GM12878 (cell line): Measurements from ENCODE around the gene HADH. TPM values are rescaled to one million over a fixed set of nuclear protein-coding genes. Genes with fewer than 3 reads are reported as not detected.

ENCODE experiments used
- ATAC-seq: fragments of 200-7000 bp; cut with Tn5 transposase; 3 replicates; pipeline ENCODE4 v1.9.1; 2020; ENCODE audit warnings: mild to moderate bottlenecking, moderate library complexity
- BruUV-seq: library from RNA; stranded (reverse); fragments of 400-500 nt; replicated peaks from 2 replicates; lab custom pipeline; 2021; lab: Mats Ljungman, UMichigan
- CTCF ChIA-PET: fragments of 300-600 bp; sonication (Branson Sonifier 250); formaldehyde crosslinking; extraction: SDS; loops from one replicate; lab custom pipeline; 2021; ENCODE audit warnings: inconsistent platforms; lab: Yijun Ruan, JAX
- POLR2A ChIA-PET: fragments of 350-600 bp; formaldehyde crosslinking; extraction: SDS; loops from one replicate; lab custom pipeline; 2021; ENCODE audit warnings: inconsistent platforms; lab: Charles Lee
- RAD21 ChIA-PET: fragments of 300-600 bp; sonication (Branson Sonifier 250); formaldehyde crosslinking; loops from one replicate; lab custom pipeline; 2023; ENCODE audit warnings: antibody characterized with exemption; ENCODE audit not compliant: unreplicated experiment; lab: Charles Lee
- SMC1A ChIA-PET: fragments of 300-600 bp; sonication (Branson Sonifier 250); formaldehyde crosslinking; loops from one replicate; lab custom pipeline; 2023; ENCODE audit not compliant: unreplicated experiment, uncharacterized antibody; lab: Charles Lee
- DNase-seq: peaks from one replicate; pipeline ENCODE4 v3.0.0-alpha.2; 2011; ENCODE audit warnings: low read depth, low spot score
- FAIRE-seq: peaks from 3 replicates; lab custom pipeline; 2011; peaks lifted over from hg19 to GRCh38; lab: Jason Lieb, UNC
- H2AFZ ChIP-seq: 2 replicates; pipeline ENCODE4 v1.6.0; 2011; ENCODE audit warnings: low read depth, low read length, control low read depth; ENCODE audit not compliant: control insufficient read depth
- H3K27ac ChIP-seq: 2 replicates; pipeline ENCODE4 v1.5.1; 2011; ENCODE audit warnings: control low read depth; ENCODE audit not compliant: control insufficient read depth, insufficient read depth
- H3K27me3 ChIP-seq, 2 experiments: replicated peaks in 1 of 2; 2 replicates each; pipeline versions ENCODE4 v1.6.0 to v1.6.1; 2011; ENCODE audit warnings: low read length in 1 of 2; ENCODE audit not compliant: control insufficient read depth in 2 of 2, insufficient read depth in 2 of 2
- H3K36me3 ChIP-seq, 2 experiments: 2 replicates each; pipeline ENCODE4 v1.5.1; 2011; ENCODE audit warnings: low read length in 1 of 2; ENCODE audit not compliant: control insufficient read depth in 2 of 2, insufficient read depth in 2 of 2
- H3K4me1 ChIP-seq: 2 replicates; pipeline ENCODE4 v1.6.1; 2011; ENCODE audit warnings: mild to moderate bottlenecking, low read length, moderate library complexity, mixed read lengths; ENCODE audit not compliant: control insufficient read depth, insufficient read depth
- H3K4me2 ChIP-seq: 2 replicates; pipeline ENCODE4 v1.6.0; 2011; ENCODE audit warnings: control low read depth; ENCODE audit not compliant: control insufficient read depth, insufficient read depth
- H3K4me3 ChIP-seq: fragments of 200-600 bp; sonication (generic); 2 replicates; pipeline ENCODE4 v1.5.1; 2016
- H3K79me2 ChIP-seq: 2 replicates; pipeline ENCODE4 v1.6.0; 2011; ENCODE audit warnings: low read length; ENCODE audit not compliant: control insufficient read depth, insufficient read depth
- H3K9ac ChIP-seq: 2 replicates; pipeline ENCODE4 v1.8.0; 2011; ENCODE audit warnings: low read length, control low read depth, mixed read lengths; ENCODE audit not compliant: control insufficient read depth, insufficient read depth
- H3K9me3 ChIP-seq: replicated peaks from 3 replicates; pipeline ENCODE4 v1.5.1; 2011; ENCODE audit warnings: mild to moderate bottlenecking, low read length; ENCODE audit not compliant: control insufficient read depth, insufficient read depth
- H4K20me1 ChIP-seq: 2 replicates; pipeline ENCODE4 v1.6.0; 2011; ENCODE audit not compliant: control insufficient read depth, insufficient read depth
- BCL11A ChIP-seq: IDR thresholded peaks from 2 replicates; pipeline ENCODE4 v1.6.1; 2011; ENCODE audit warnings: low read depth, low read length
- BMI1 ChIP-seq: fragments of 450-650 bp; IDR thresholded peaks from 2 replicates; pipeline ENCODE4 v1.6.1; 2016; ENCODE audit warnings: mild to moderate bottlenecking, moderate library complexity, borderline replicate concordance
- CBX3 ChIP-seq: fragments of 200-600 bp; sonication (generic); IDR thresholded peaks from 2 replicates; pipeline ENCODE4 v1.6.1; 2016; ENCODE audit warnings: low read depth, borderline replicate concordance
- CHD1 ChIP-seq: IDR thresholded peaks from 2 replicates; pipeline ENCODE4 v1.6.1; 2012; ENCODE audit warnings: low read depth, low read length, improper control_type of control experiment
- EED ChIP-seq: sonication (generic); IDR thresholded peaks from 2 replicates; pipeline ENCODE4 v1.6.1; 2016; ENCODE audit warnings: antibody characterized with exemption, low read depth
- ETV6 ChIP-seq, 2 experiments: fragments of 450-650 bp in 1 of 2; IDR thresholded peaks in 1 of 2; conservative IDR thresholded peaks in 1 of 2; 2 replicates each; pipeline ENCODE4 v1.6.1; 2014; ENCODE audit warnings: antibody characterized with exemption in 1 of 2, borderline replicate concordance in 1 of 2, low read depth in 1 of 2, mild to moderate bottlenecking in 1 of 2, moderate library complexity in 1 of 2
- KAT2A ChIP-seq: conservative IDR thresholded peaks from 2 replicates; pipeline ENCODE4 v1.6.1; 2011; ENCODE audit warnings: low read depth, low read length; ENCODE audit not compliant: control insufficient read depth
- POU2F2 ChIP-seq: IDR thresholded peaks from 3 replicates; pipeline ENCODE4 v1.6.1; 2011; ENCODE audit warnings: low read depth, mild to moderate bottlenecking, low read length, borderline replicate concordance
- SIN3A ChIP-seq: IDR thresholded peaks from 2 replicates; pipeline ENCODE4 v1.6.1; 2012; ENCODE audit warnings: low read depth, low read length, improper control_type of control experiment
- SUZ12 ChIP-seq: fragments of 200-600 bp; sonication (generic); IDR thresholded peaks from one replicate; pipeline ENCODE4 v1.6.1; 2018; ENCODE audit warnings: antibody characterized with exemption, mild to moderate bottlenecking; ENCODE audit not compliant: unreplicated experiment
- ZNF217 ChIP-seq: fragments of 450-650 bp; IDR thresholded peaks from 2 replicates; pipeline ENCODE4 v1.6.1; 2017; ENCODE audit warnings: antibody characterized with exemption, mild to moderate bottlenecking
- ZNF24 ChIP-seq: fragments of 450-650 bp; IDR thresholded peaks from 2 replicates; pipeline ENCODE4 v1.6.1; 2017; ENCODE audit warnings: antibody characterized with exemption, mild to moderate bottlenecking
- ZNF384 ChIP-seq: IDR thresholded peaks from 2 replicates; pipeline ENCODE4 v1.6.1; 2012; ENCODE audit warnings: low read depth, mild to moderate bottlenecking, low read length, improper control_type of control experiment, borderline replicate concordance
- WGBS: methylation state at CpG from one replicate; pipeline ENCODE4 v1.1.6; 2016; ENCODE audit warnings: low lambda C conversion rate; ENCODE audit not compliant: insufficient replicate concordance, insufficient coverage; ENCODE audit errors: missing lambda C conversion rate; 5-methylcytosine and 5-hydroxymethylcytosine counted together
- in situ Hi-C: fragments of 300-500 bp; cut with MboI; formaldehyde crosslinking; loops from 9 replicates; pipeline ENCODE4 v1.14.3; 2018; ENCODE audit warnings: mixed read lengths
- intact Hi-C: fragments of 100-400 bp; cut with micrococcal nuclease; formaldehyde crosslinking; loops from one replicate; pipeline ENCODE4 v1.14.2; 2022; ENCODE audit not compliant: unreplicated experiment
- polyA plus RNA-seq, 11 experiments: library from polyadenylated mRNA; depleted of rRNA in 4 of 11; unstranded in 6 of 11; stranded (reverse) in 5 of 11; fragments of >200 nt; fragmentation: Nextera tagmentation in 4 of 11; fragmentation: Illumina TruSeq in 1 of 11; extraction: Ambion mirVana in 4 of 11; extraction: Trizol in 1 of 11; gene quantifications; 1 replicate in 1 of 11; 2 replicates in 10 of 11; pipeline versions ENCODE4 v1.2.1 to v1.2.3, GENCODE V29; 2011 to 2016; ENCODE audit warnings: inconsistent platforms in 2 of 11, missing spikeins in 2 of 11, low read depth in 1 of 11
- total RNA-seq, 4 experiments: library from RNA; depleted of rRNA in 3 of 4; stranded (reverse); fragments of >200 nt in 3 of 4; fragmentation: Illumina TruSeq in 1 of 4; extraction: Trizol in 1 of 4; gene quantifications; 2 replicates each; pipeline versions ENCODE4 v1.2.1 to v1.2.3, GENCODE V29; 2013 to 2021
- TF ChIP-seq, protein P1 (sequence below): fragments of 150-350 bp; IDR thresholded peaks from 2 replicates; pipeline ENCODE4 v1.6.1; 2014; ENCODE audit warnings: mild to moderate bottlenecking, low read depth, low read length

The HADH gene
- total and polyA plus RNA-seq, 10 of the 15 experiments (the other 5 are each of a cell fraction or from before 2014, with no cell fraction given): 20.3 to 97.9 (median 76.6) TPM

- H2AFZ ChIP-seq: no peak overlapping the region
- no peaks in the 10 kb centered on the region for H3K9me3 ChIP-seq
- H3K4me2 ChIP-seq: no peak overlapping the region
- H3K9ac ChIP-seq: no peak overlapping the region
- H3K79me2 ChIP-seq: no peaks in the 10 kb centered on the region
- in situ Hi-C loops: no loop called here
- WGBS: 85% methylated on average over 7 of the region's 7 CpGs
- ChIA-PET CTCF (interaction anchor here (2.3 to 5.8 kb wide), 4 partner anchors 9 to 538 kb away, joined by 6 to 50 read pairs (median 8); no protein-coding TSS in a partner anchor), RAD21 (interaction anchor here (1.0 to 1.4 kb wide), 3 partner anchors 19 to 41 kb away, joined by 3 to 4 read pairs (median 3); no protein-coding TSS in a partner anchor), SMC1A (interaction anchor here (1.3 to 3.4 kb wide), 6 partner anchors 18 to 84 kb away, joined by 3 to 21 read pairs (median 3); no protein-coding TSS in a partner anchor), POLR2A (interaction anchor here (1.1 to 1.2 kb wide), 2 partner anchors 19 to 538 kb away, joined by 3 to 5 read pairs; no protein-coding TSS in a partner anchor)
- ATAC-seq (no peak), DNase-seq (no peak), FAIRE-seq (no peak)
- H4K20me1 ChIP-seq: no peaks in the 10 kb centered on the region
- H3K4me3 ChIP-seq: no peak overlapping the region
- no TSS peak for BruUV-seq
- H3K27me3 ChIP-seq: no peaks in the 10 kb centered on the region
- H3K4me1 ChIP-seq: peaks cover 12% of the 10 kb centered on the region
- peaks cover 3 to 8% of the 10 kb centered on the region in 2 experiments; a peak in 3 of 4 replicates for H3K36me3 ChIP-seq
- TF ChIP-seq, protein P1, sequence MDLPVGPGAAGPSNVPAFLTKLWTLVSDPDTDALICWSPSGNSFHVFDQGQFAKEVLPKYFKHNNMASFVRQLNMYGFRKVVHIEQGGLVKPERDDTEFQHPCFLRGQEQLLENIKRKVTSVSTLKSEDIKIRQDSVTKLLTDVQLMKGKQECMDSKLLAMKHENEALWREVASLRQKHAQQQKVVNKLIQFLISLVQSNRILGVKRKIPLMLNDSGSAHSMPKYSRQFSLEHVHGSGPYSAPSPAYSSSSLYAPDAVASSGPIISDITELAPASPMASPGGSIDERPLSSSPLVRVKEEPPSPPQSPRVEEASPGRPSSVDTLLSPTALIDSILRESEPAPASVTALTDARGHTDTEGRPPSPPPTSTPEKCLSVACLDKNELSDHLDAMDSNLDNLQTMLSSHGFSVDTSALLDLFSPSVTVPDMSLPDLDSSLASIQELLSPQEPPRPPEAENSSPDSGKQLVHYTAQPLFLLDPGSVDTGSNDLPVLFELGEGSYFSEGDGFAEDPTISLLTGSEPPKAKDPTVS: no peak
- no peak for TF ChIP-seq ETV6 (conservative IDR thresholded peaks at IDR 0.05 in 1 of 2, IDR thresholded peaks at IDR 0.05 in 1 of 2; ENCODE audit: borderline replicate concordance in 1 of 2, low read depth in 1 of 2)
- no peak overlapping the region for H3K27ac ChIP-seq
- intact Hi-C loops: loop anchor here (5.0 kb wide), 1 partner anchor 78 kb away; no protein-coding TSS in a partner anchor
Measured at GRCh38 chr4:108034565-108034964, 44.9 kb downstream of the HADH start.

DNA sequence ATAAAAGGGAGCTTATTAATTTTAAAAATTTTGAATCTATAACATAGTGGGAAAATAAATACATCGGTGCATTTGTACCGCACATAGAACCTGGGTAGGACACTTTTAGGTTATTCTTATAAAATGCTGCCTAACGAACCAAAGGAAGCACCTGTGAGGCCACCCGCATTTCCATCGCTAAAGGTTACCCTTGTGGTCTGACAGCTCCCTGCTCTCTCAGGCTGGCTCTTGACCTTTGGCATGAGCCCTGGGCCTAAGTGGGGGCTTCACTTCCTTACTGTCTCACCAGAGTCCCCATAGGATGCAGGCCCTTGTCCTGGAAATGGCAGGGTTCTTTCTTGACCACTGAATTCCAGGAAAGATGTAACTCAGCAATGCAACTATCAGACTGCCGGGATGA, 46.0 kb downstream of the HADH start:
- Histone ChIP-seq H3K27me3 (no peaks in the 10 kb centered on the region), H3K9ac (peak overlapping the region; percentile 24; the same call in 1 of the 2 replicates), H3K4me1 (peaks cover 12% of the 10 kb centered on the region), H3K79me2 (no peaks in the 10 kb centered on the region), H2AFZ (peak overlapping the region; percentile 11), H3K4me2 (peak overlapping the region; percentile 43), H4K20me1 (no peaks in the 10 kb centered on the region), H3K9me3 (no peaks in the 10 kb centered on the region), H3K4me3 (0 out of 2 replicates have a peak overlapping the region, but pooled peaks have one; percentile 17), H3K27ac (peak overlapping the region; percentile 70), H3K36me3 (peaks cover 0 to 4% of the 10 kb centered on the region in 2 experiments; a peak in 2 of 4 replicates)
- DNase-seq (no peak), FAIRE-seq (no peak), ATAC-seq (peak; percentile 35; the same call in 1 of the 3 replicates)
- in situ Hi-C loops: no loop called here
- no peak for TF ChIP-seq KAT2A
- TF ChIP-seq SIN3A: no peak
- no peak for TF ChIP-seq BMI1
- TF ChIP-seq SUZ12: no peak
- TF ChIP-seq ZNF24: no peak
- TF ChIP-seq CBX3: no peak
- TF ChIP-seq ZNF384: no peak
- TF ChIP-seq POU2F2: no peak
- no peak for TF ChIP-seq ZNF217
- no peak for TF ChIP-seq CHD1
- no peak for TF ChIP-seq BCL11A
- no peak for TF ChIP-seq EED
- ChIA-PET RAD21 (interaction anchor here (0.9 kb wide), 1 partner anchor 57 kb away, joined by 4 read pairs; no protein-coding TSS in a partner anchor), SMC1A (interaction anchor here (0.7 to 3.4 kb wide), 12 partner anchors 11 to 543 kb away, joined by 3 to 21 read pairs (median 3); no protein-coding TSS in a partner anchor), CTCF (interaction anchor here (1.0 to 2.8 kb wide), 5 partner anchors 17 to 537 kb away, joined by 3 to 8 read pairs (median 7); no protein-coding TSS in a partner anchor), POLR2A (interaction anchor here (0.6 kb wide), 1 partner anchor 419 kb away, joined by 3 read pairs; no protein-coding TSS in a partner anchor)
- WGBS: 94% methylated on average over 6 of the region's 6 CpGs
- BruUV-seq: no TSS peak
- intact Hi-C loops: no loop called here
